ENCODE measurements around the gene PRR11.

DNA sequence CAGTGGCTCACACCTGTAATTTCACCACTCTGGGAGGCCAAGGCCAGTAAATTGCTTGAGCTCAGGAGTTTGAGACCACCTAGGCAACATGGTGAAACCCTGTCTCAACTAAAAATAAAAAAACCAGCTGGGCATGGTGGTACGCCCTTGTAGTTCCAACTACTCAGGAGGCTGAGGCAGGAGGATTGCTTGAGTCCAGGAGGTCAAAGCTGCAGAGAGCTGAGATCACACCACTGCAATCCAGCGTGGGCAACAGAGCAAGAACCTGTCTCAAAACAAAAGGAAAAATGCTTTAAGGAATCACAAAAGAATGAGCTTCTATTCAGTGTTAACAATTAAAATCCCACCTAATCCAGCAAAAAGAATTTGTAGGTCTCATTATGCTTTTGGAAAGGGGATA is 5.9 kb downstream of the PRR11 start:
- TF ChIP-seq, protein P1, sequence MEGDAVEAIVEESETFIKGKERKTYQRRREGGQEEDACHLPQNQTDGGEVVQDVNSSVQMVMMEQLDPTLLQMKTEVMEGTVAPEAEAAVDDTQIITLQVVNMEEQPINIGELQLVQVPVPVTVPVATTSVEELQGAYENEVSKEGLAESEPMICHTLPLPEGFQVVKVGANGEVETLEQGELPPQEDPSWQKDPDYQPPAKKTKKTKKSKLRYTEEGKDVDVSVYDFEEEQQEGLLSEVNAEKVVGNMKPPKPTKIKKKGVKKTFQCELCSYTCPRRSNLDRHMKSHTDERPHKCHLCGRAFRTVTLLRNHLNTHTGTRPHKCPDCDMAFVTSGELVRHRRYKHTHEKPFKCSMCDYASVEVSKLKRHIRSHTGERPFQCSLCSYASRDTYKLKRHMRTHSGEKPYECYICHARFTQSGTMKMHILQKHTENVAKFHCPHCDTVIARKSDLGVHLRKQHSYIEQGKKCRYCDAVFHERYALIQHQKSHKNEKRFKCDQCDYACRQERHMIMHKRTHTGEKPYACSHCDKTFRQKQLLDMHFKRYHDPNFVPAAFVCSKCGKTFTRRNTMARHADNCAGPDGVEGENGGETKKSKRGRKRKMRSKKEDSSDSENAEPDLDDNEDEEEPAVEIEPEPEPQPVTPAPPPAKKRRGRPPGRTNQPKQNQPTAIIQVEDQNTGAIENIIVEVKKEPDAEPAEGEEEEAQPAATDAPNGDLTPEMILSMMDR (IDR thresholded peaks at IDR 0.05): no peak
- TF ChIP-seq NFATC4 (CRISPR knock-in tag; IDR thresholded peaks at IDR 0.05): no peak
- TF ChIP-seq NR2C2 (CRISPR knock-in tag; IDR thresholded peaks at IDR 0.05): no peak
- TF ChIP-seq NFYB (CRISPR knock-in tag; conservative IDR thresholded peaks at IDR 0.05; ENCODE audit: low read depth): no peak
- TF ChIP-seq, protein P2, sequence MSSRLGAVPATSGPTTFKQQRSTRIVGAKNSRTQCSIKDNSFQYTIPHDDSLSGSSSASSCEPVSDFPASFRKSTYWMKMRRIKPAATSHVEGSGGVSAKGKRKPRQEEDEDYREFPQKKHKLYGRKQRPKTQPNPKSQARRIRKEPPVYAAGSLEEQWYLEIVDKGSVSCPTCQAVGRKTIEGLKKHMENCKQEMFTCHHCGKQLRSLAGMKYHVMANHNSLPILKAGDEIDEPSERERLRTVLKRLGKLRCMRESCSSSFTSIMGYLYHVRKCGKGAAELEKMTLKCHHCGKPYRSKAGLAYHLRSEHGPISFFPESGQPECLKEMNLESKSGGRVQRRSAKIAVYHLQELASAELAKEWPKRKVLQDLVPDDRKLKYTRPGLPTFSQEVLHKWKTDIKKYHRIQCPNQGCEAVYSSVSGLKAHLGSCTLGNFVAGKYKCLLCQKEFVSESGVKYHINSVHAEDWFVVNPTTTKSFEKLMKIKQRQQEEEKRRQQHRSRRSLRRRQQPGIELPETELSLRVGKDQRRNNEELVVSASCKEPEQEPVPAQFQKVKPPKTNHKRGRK (CRISPR knock-in tag; IDR thresholded peaks at IDR 0.05; ENCODE audit: borderline replicate concordance): no peak
- TF ChIP-seq IRF2 (CRISPR knock-in tag; IDR thresholded peaks at IDR 0.05; ENCODE audit: borderline replicate concordance, low read depth): no peak
- TF ChIP-seq, protein P3, sequence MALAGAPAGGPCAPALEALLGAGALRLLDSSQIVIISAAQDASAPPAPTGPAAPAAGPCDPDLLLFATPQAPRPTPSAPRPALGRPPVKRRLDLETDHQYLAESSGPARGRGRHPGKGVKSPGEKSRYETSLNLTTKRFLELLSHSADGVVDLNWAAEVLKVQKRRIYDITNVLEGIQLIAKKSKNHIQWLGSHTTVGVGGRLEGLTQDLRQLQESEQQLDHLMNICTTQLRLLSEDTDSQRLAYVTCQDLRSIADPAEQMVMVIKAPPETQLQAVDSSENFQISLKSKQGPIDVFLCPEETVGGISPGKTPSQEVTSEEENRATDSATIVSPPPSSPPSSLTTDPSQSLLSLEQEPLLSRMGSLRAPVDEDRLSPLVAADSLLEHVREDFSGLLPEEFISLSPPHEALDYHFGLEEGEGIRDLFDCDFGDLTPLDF (CRISPR knock-in tag; IDR thresholded peaks at IDR 0.05): no peak
- TF ChIP-seq, protein P4, sequence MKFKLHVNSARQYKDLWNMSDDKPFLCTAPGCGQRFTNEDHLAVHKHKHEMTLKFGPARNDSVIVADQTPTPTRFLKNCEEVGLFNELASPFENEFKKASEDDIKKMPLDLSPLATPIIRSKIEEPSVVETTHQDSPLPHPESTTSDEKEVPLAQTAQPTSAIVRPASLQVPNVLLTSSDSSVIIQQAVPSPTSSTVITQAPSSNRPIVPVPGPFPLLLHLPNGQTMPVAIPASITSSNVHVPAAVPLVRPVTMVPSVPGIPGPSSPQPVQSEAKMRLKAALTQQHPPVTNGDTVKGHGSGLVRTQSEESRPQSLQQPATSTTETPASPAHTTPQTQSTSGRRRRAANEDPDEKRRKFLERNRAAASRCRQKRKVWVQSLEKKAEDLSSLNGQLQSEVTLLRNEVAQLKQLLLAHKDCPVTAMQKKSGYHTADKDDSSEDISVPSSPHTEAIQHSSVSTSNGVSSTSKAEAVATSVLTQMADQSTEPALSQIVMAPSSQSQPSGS (CRISPR knock-in tag; IDR thresholded peaks at IDR 0.05; ENCODE audit: borderline replicate concordance, low read depth): no peak
